ENCODE results near the gene GPC4.

Gene GPC4

GRCh38 chrX:133366735-133367134, 48.6 kb downstream of the GPC4 start:
- Histone ChIP-seq H3K27ac (no peak overlapping the region), H3K36me3 (ENCODE audit: insufficient read depth, low read length) (no peaks in the 10 kb centered on the region), H3K9ac (ENCODE audit: insufficient read length) (no peak overlapping the region), H3K4me3 (no peak overlapping the region), H3K9me3 (ENCODE audit: low read depth, low read length) (no peaks in the 10 kb centered on the region)
- DNase-seq (ENCODE audit: low read depth, low spot score): no peak
- no peak for TF ChIP-seq EZH2 (IDR thresholded peaks at IDR 0.05)
- no peak for TF ChIP-seq FOXP2 (optimal IDR thresholded peaks at IDR 0.05; ENCODE audit: control extremely low read depth, extremely low read length, insufficient read depth)
- no peak for TF ChIP-seq POLR2AphosphoS5 (IDR thresholded peaks at IDR 0.05; ENCODE audit: borderline replicate concordance, low read depth, low read length)

GRCh38 chrX:133365871-133366611, 49.2 kb downstream of the GPC4 start:
- Histone ChIP-seq H3K9me3 (ENCODE audit: low read depth, low read length) (no peaks in the 10 kb centered on the region), H3K9ac (ENCODE audit: insufficient read length) (no peak overlapping the region), H3K4me3 (no peak overlapping the region), H3K36me3 (ENCODE audit: insufficient read depth, low read length) (no peaks in the 10 kb centered on the region), H3K27ac (no peak overlapping the region)
- TF ChIP-seq POLR2AphosphoS5 (IDR thresholded peaks at IDR 0.05; ENCODE audit: borderline replicate concordance, low read depth, low read length) (no peak), FOXP2 (optimal IDR thresholded peaks at IDR 0.05; ENCODE audit: control extremely low read depth, extremely low read length, insufficient read depth) (no peak), EZH2 (IDR thresholded peaks at IDR 0.05) (no peak)
- DNase-seq (ENCODE audit: low read depth, low spot score): no peak

- TF ChIP-seq POLR2AphosphoS5 (IDR thresholded peaks at IDR 0.05; ENCODE audit: borderline replicate concordance, low read depth, low read length) (no peak), EZH2 (IDR thresholded peaks at IDR 0.05) (no peak), FOXP2 (optimal IDR thresholded peaks at IDR 0.05; ENCODE audit: control extremely low read depth, extremely low read length, insufficient read depth) (no peak)
Observed at GRCh38 chrX:133364865-133365264, 50.4 kb downstream of the GPC4 start.

GRCh38 chrX:133364196-133364595, 51.1 kb downstream of the GPC4 start:
- no peak for DNase-seq (ENCODE audit: low read depth, low spot score)
- TF ChIP-seq FOXP2 (optimal IDR thresholded peaks at IDR 0.05; ENCODE audit: control extremely low read depth, extremely low read length, insufficient read depth): no peak
- no peak for TF ChIP-seq POLR2AphosphoS5 (IDR thresholded peaks at IDR 0.05; ENCODE audit: borderline replicate concordance, low read depth, low read length)
- TF ChIP-seq EZH2 (IDR thresholded peaks at IDR 0.05): no peak
- no peak overlapping the region for H3K4me3 ChIP-seq

More at GRCh38 chrX:133364865-133365264, 50.4 kb downstream of the GPC4 start:
- Histone ChIP-seq H3K27ac (no peak overlapping the region), H3K36me3 (ENCODE audit: insufficient read depth, low read length) (no peaks in the 10 kb centered on the region), H3K4me3 (no peak overlapping the region), H3K9ac (ENCODE audit: insufficient read length) (no peak overlapping the region), H3K9me3 (ENCODE audit: low read depth, low read length) (no peaks in the 10 kb centered on the region)
- DNase-seq (ENCODE audit: low read depth, low spot score): no peak

GRCh38 chrX:133362538-133362937, 52.8 kb downstream of the GPC4 start:
- Histone ChIP-seq H3K4me3 (no peak overlapping the region), H3K9ac (ENCODE audit: insufficient read length) (no peak overlapping the region), H3K27ac (no peak overlapping the region), H3K9me3 (ENCODE audit: low read depth, low read length) (no peaks in the 10 kb centered on the region), H3K36me3 (ENCODE audit: insufficient read depth, low read length) (no peaks in the 10 kb centered on the region)
- TF ChIP-seq FOXP2 (optimal IDR thresholded peaks at IDR 0.05; ENCODE audit: control extremely low read depth, extremely low read length, insufficient read depth): no peak
- TF ChIP-seq EZH2 (IDR thresholded peaks at IDR 0.05): no peak
- no peak for TF ChIP-seq POLR2AphosphoS5 (IDR thresholded peaks at IDR 0.05; ENCODE audit: borderline replicate concordance, low read depth, low read length)
- no peak for DNase-seq (ENCODE audit: low read depth, low spot score)

More at GRCh38 chrX:133364196-133364595, 51.1 kb downstream of the GPC4 start:
- H3K9me3 ChIP-seq (ENCODE audit: low read depth, low read length): no peaks in the 10 kb centered on the region
- no peak overlapping the region for H3K9ac ChIP-seq (ENCODE audit: insufficient read length)
- no peaks in the 10 kb centered on the region for H3K36me3 ChIP-seq (ENCODE audit: insufficient read depth, low read length)
- H3K27ac ChIP-seq: no peak overlapping the region

GRCh38 chrX:133359466-133359865, 55.8 kb downstream of the GPC4 start:
- DNase-seq (ENCODE audit: low read depth, low spot score): no peak
- no peak overlapping the region for H3K9ac ChIP-seq (ENCODE audit: insufficient read length)
- H3K27ac ChIP-seq: no peak overlapping the region
- no peaks in the 10 kb centered on the region for H3K9me3 ChIP-seq (ENCODE audit: low read depth, low read length)
- H3K36me3 ChIP-seq (ENCODE audit: insufficient read depth, low read length): no peaks in the 10 kb centered on the region
- H3K4me3 ChIP-seq: no peak overlapping the region
- no peak for TF ChIP-seq FOXP2 (optimal IDR thresholded peaks at IDR 0.05; ENCODE audit: control extremely low read depth, extremely low read length, insufficient read depth)
- no peak for TF ChIP-seq EZH2 (IDR thresholded peaks at IDR 0.05)
- TF ChIP-seq POLR2AphosphoS5 (IDR thresholded peaks at IDR 0.05; ENCODE audit: borderline replicate concordance, low read depth, low read length): no peak

GRCh38 chrX:133353233-133353632, 62.1 kb downstream of the GPC4 start:
- no peaks in the 10 kb centered on the region for H3K36me3 ChIP-seq (ENCODE audit: insufficient read depth, low read length)
- no peaks in the 10 kb centered on the region for H3K9me3 ChIP-seq (ENCODE audit: low read depth, low read length)
- H3K9ac ChIP-seq (ENCODE audit: insufficient read length): no peak overlapping the region
- H3K27ac ChIP-seq: no peak overlapping the region
- TF ChIP-seq EZH2 (IDR thresholded peaks at IDR 0.05): no peak
- TF ChIP-seq FOXP2 (optimal IDR thresholded peaks at IDR 0.05; ENCODE audit: control extremely low read depth, extremely low read length, insufficient read depth): no peak
- TF ChIP-seq POLR2AphosphoS5 (IDR thresholded peaks at IDR 0.05; ENCODE audit: borderline replicate concordance, low read depth, low read length): no peak
- H3K4me3 ChIP-seq: no peak overlapping the region
- no peak for DNase-seq (ENCODE audit: low read depth, low spot score)

- Histone ChIP-seq H3K9ac (ENCODE audit: insufficient read length) (no peak overlapping the region), H3K36me3 (ENCODE audit: insufficient read depth, low read length) (no peaks in the 10 kb centered on the region)
- DNase-seq (ENCODE audit: low read depth, low spot score): no peak
Observed at GRCh38 chrX:133350751-133351150, 64.5 kb downstream of the GPC4 start.

GRCh38 chrX:133346026-133346425, 69.3 kb downstream of the GPC4 start:
- Histone ChIP-seq H3K4me3 (no peak overlapping the region), H3K9ac (ENCODE audit: insufficient read length) (no peak overlapping the region), H3K36me3 (ENCODE audit: insufficient read depth, low read length) (no peaks in the 10 kb centered on the region), H3K9me3 (ENCODE audit: low read depth, low read length) (no peaks in the 10 kb centered on the region), H3K27ac (no peak overlapping the region)
- TF ChIP-seq FOXP2 (optimal IDR thresholded peaks at IDR 0.05; ENCODE audit: control extremely low read depth, extremely low read length, insufficient read depth): no peak
- no peak for TF ChIP-seq EZH2 (IDR thresholded peaks at IDR 0.05)
- no peak for TF ChIP-seq POLR2AphosphoS5 (IDR thresholded peaks at IDR 0.05; ENCODE audit: borderline replicate concordance, low read depth, low read length)
- DNase-seq (ENCODE audit: low read depth, low spot score): no peak

More at GRCh38 chrX:133350751-133351150, 64.5 kb downstream of the GPC4 start:
- Histone ChIP-seq H3K27ac (no peak overlapping the region), H3K4me3 (no peak overlapping the region), H3K9me3 (ENCODE audit: low read depth, low read length) (no peaks in the 10 kb centered on the region)
- TF ChIP-seq POLR2AphosphoS5 (IDR thresholded peaks at IDR 0.05; ENCODE audit: borderline replicate concordance, low read depth, low read length): no peak
